Measurements from ENCODE around the gene SOX18. TPM values are rescaled to one million over a fixed set of nuclear protein-coding genes. Genes with fewer than 3 reads are reported as not detected.

SOX18 gene
- total RNA-seq, 1 donor = under 0.01 TPM

GRCh38 chr20:64050261-64051032 is 1.0 kb upstream of the SOX18 start:
- Histone ChIP-seq H3K27me3 (ENCODE audit: insufficient read depth, low read length) (peaks cover 24% of the 10 kb centered on the region), H3K4me1 (ENCODE audit: insufficient read depth, low read length) (peaks cover 6% of the 10 kb centered on the region)
- TF ChIP-seq CTCF (IDR thresholded peaks at IDR 0.05; ENCODE audit: extremely low read depth, low read depth, low read length) = no peak

GRCh38 chr20:64049878-64050260 is 430 bp upstream of the SOX18 start:
- H3K4me3 ChIP-seq (ENCODE audit: insufficient read depth, low read length) = no peak overlapping the region
- no peak overlapping the region for H3K4me2 ChIP-seq (ENCODE audit: insufficient read depth, low read length)
- H3K9me3 ChIP-seq (ENCODE audit: low read depth, low read length) = no peaks in the 10 kb centered on the region
- H3K79me2 ChIP-seq (ENCODE audit: insufficient read depth, low read length) = no peaks in the 10 kb centered on the region
- peaks cover 24% of the 10 kb centered on the region for H3K27me3 ChIP-seq (ENCODE audit: insufficient read depth, low read length)
- no peak overlapping the region for H2AFZ ChIP-seq (ENCODE audit: low read length)
- TF ChIP-seq CTCF (IDR thresholded peaks at IDR 0.05; ENCODE audit: extremely low read depth, low read depth, low read length) = no peak
- peaks cover 6% of the 10 kb centered on the region for H3K4me1 ChIP-seq (ENCODE audit: insufficient read depth, low read length)
- no peak for DNase-seq (ENCODE audit: insufficient read length, low spot score, missing footprints)
- no peaks in the 10 kb centered on the region for H4K20me1 ChIP-seq (ENCODE audit: insufficient read depth, low read length)
- no peaks in the 10 kb centered on the region for H3K36me3 ChIP-seq (ENCODE audit: insufficient read depth, low read length)
- H3K27ac ChIP-seq (ENCODE audit: low read depth, low read length) = no peak overlapping the region

More at GRCh38 chr20:64050261-64051032, 1.0 kb upstream of the SOX18 start:
- Histone ChIP-seq H4K20me1 (ENCODE audit: insufficient read depth, low read length) (no peaks in the 10 kb centered on the region), H3K4me3 (ENCODE audit: insufficient read depth, low read length) (no peak overlapping the region), H2AFZ (ENCODE audit: low read length) (no peak overlapping the region), H3K36me3 (ENCODE audit: insufficient read depth, low read length) (no peaks in the 10 kb centered on the region), H3K9me3 (ENCODE audit: low read depth, low read length) (no peaks in the 10 kb centered on the region), H3K27ac (ENCODE audit: low read depth, low read length) (no peak overlapping the region), H3K4me2 (ENCODE audit: insufficient read depth, low read length) (no peak overlapping the region), H3K79me2 (ENCODE audit: insufficient read depth, low read length) (no peaks in the 10 kb centered on the region)
- no peak for DNase-seq (ENCODE audit: insufficient read length, low spot score, missing footprints)

- Histone ChIP-seq H3K79me2 (ENCODE audit: insufficient read depth, low read length) (no peaks in the 10 kb centered on the region), H3K4me1 (ENCODE audit: insufficient read depth, low read length) (no peaks in the 10 kb centered on the region), H3K36me3 (ENCODE audit: insufficient read depth, low read length) (no peaks in the 10 kb centered on the region), H3K4me2 (ENCODE audit: insufficient read depth, low read length) (no peak overlapping the region), H3K9me3 (ENCODE audit: low read depth, low read length) (no peaks in the 10 kb centered on the region), H3K27ac (ENCODE audit: low read depth, low read length) (no peak overlapping the region), H3K27me3 (ENCODE audit: insufficient read depth, low read length) (peaks cover 24% of the 10 kb centered on the region), H4K20me1 (ENCODE audit: insufficient read depth, low read length) (no peaks in the 10 kb centered on the region), H2AFZ (ENCODE audit: low read length) (no peak overlapping the region), H3K4me3 (ENCODE audit: insufficient read depth, low read length) (no peak overlapping the region)
- no peak for TF ChIP-seq CTCF (IDR thresholded peaks at IDR 0.05; ENCODE audit: extremely low read depth, low read depth, low read length)
- DNase-seq (ENCODE audit: insufficient read length, low spot score, missing footprints) = peak; percentile 92
These were observed 916 bp downstream of the SOX18 start for GRCh38 chr20:64048402-64049044.

- no peak overlapping the region for H3K4me3 ChIP-seq (ENCODE audit: insufficient read depth, low read length)
- no peaks in the 10 kb centered on the region for H3K79me2 ChIP-seq (ENCODE audit: insufficient read depth, low read length)
- H3K27ac ChIP-seq (ENCODE audit: low read depth, low read length) = no peak overlapping the region
- no peak for TF ChIP-seq CTCF (IDR thresholded peaks at IDR 0.05; ENCODE audit: extremely low read depth, low read depth, low read length)
- no peaks in the 10 kb centered on the region for H3K4me1 ChIP-seq (ENCODE audit: insufficient read depth, low read length)
- no peaks in the 10 kb centered on the region for H4K20me1 ChIP-seq (ENCODE audit: insufficient read depth, low read length)
- no peaks in the 10 kb centered on the region for H3K36me3 ChIP-seq (ENCODE audit: insufficient read depth, low read length)
- no peak overlapping the region for H2AFZ ChIP-seq (ENCODE audit: low read length)
- H3K9me3 ChIP-seq (ENCODE audit: low read depth, low read length) = no peaks in the 10 kb centered on the region
- peak; percentile 82 for DNase-seq (ENCODE audit: insufficient read length, low spot score, missing footprints)
- H3K4me2 ChIP-seq (ENCODE audit: insufficient read depth, low read length) = no peak overlapping the region
- H3K27me3 ChIP-seq (ENCODE audit: insufficient read depth, low read length) = peaks cover 24% of the 10 kb centered on the region
These were observed 1.5 kb downstream of the SOX18 start for GRCh38 chr20:64047968-64048401.
